Measurements from ENCODE around the gene NUBPL.

The NUBPL gene
- total RNA-seq: 8.7 to 12.6 (median 9.5) reads per million in 4 donors

DNA sequence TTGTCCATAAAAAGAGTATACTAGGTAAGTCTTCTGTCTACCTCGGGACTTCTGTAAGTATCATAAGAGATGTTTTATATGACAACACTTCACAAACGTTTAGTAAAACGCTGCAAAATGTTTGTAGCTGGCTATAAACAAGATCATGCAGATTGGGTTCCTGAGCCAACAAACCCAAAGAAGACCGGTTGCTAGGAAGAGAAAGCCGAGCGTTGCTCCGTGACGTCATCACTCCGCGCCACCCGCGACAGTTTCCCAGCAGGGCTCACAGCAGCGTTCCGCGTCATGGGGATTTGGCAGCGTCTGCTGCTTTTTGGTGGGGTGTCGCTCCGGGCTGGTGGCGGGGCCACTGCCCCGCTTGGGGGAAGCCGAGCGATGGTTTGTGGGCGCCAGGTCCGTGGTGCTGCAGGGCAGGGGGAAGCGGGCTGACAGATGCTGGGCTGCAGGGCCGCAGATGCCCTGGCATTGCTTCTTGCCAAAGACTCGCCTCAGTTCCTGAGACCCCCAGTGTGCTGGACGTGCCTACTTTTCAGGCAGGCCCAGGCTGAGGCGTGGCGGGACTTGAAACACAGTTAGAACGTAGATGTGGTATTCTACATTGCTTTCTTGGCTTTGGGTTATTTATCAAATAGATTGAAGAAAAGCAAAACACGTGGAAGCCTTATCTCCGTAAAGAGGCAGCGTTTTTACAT lies at the start of gene NUBPL:
Gene NUBPL, plus strand, starts transcription at position 250 of the 692 bp plus-strand sequence. Its CDS starts 36 bp downstream, at position 286.
- peak; percentile 92 to 97 (median 95) for DNase-seq

- DNase-seq: peak in 1 of 5 donors; percentile 7
These were observed 34.1 kb upstream of the NUBPL start for GRCh38 chr14:31527087-31527486.

DNA sequence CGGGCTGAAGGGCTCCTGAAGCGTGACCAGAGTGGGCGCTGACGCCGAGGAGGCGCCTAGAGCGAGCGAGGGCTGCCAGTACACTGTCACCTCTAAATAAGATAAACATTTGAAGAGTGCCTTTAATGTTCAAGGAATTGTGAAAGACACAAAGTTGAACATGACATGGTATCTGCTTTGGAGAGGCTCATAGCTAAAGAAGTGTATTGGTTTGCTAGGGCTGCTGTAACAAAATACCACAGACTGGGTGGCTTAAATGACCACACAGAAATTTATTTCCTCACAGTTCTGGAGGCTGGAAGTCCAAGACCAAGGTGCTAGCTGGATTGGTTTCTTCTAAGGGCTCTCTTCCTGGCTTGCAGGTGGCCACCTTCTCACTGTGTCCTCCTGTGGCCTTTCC lies 33.7 kb upstream of the NUBPL start:
- DNase-seq: no peak

DNA sequence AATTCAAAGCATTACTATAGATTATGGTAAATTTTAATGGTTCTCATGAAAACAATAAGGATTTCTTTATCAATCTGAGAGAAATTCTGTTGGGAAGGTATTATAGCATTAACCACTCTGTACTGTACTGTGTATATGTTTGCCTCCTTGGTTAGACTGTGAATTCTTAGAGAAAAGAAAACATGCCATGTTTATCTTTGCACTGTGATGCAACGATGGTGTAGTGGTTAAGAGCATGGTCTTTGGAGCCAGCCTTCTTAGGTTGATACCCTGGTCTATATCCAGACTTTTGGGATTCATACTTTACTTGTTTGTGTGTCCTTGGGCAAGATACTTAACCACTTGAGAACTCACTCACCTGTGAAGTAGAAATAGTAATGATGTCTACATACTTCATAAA lies 32.2 kb upstream of the NUBPL start:
- no peak for DNase-seq

DNA sequence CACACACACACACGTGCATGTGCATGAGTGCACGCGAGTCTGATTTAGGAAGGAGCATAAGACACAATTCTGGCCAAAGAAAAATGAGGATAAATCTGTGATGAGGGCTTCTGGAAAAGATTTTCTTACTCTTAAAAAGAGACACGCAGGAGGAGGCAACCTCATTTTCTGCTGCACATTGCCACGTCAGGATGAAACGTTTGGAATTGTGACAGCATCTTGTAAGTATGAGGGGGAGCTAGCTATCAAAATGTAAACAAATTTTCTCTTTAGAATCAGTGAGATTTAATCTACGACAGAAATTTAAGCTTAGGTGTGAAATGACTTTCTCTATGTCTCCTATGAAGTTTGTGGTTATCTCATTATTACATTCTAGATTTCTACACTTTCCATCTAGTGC lies 31.1 kb upstream of the NUBPL start:
- no peak for DNase-seq

GRCh38 chr14:31536201-31536960 lies 24.8 kb upstream of the NUBPL start:
- DNase-seq: no peak

DNA sequence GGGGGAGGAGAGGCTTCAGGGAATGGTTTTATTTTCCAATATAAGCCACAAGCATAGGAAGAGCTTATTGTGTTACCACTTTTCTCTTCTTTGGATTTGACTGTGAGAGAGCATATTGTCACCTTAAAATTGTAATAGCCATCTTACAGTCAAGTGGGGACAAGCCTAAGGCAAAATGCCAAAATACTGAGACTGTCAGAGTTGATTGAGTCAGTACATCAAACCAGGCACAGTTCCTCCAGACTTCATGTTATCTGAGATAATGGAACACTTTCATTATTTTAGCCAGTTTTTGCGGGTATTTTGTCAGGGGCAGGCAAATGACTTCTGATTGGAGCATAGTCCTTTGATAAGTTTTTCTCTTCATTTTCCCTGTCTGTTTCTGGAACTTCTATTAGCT lies 19.5 kb upstream of the NUBPL start:
- DNase-seq: no peak

GRCh38 chr14:31543969-31544799 lies 17.0 kb upstream of the NUBPL start:
- DNase-seq: no peak

DNA sequence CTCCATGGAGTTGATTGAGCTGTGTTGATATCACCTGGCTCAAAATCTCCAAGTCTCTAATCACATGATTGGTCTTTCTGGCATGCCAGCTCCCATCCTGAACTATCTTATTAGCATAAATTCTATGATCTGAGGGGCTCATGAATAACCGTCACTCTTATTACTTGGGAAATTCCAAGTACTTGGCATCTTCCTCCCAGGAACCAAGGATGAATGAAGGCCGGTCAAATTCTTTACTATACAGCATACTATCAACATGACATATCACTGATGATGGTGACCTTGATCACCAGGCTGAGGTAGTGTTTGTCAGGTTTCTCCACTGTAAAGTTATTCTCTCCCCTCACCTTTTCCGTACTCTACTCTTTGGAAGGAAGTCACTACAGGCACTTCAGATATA lies 16.4 kb upstream of the NUBPL start:
- no peak for DNase-seq

GRCh38 chr14:31545328-31545727 lies 15.9 kb upstream of the NUBPL start:
- no peak for DNase-seq

DNA sequence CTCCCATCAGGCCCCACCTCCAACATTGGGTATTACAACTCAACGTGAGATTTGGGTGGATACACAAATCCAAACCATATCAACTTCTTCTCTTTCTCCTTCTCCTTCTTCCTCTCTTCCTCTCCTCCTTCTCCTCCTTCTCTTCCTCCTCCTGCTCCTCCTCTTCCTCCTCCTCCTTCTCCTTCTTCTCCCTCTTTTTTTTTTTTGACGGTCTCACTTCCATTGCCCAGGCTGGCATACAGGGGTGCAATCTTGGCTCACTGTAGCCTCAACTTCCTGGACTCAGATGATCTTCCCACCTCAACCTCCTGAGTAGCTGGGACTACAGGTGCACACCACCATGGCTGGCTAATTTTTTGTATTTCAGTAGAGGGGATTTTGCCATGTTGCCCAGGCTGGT lies 11.4 kb upstream of the NUBPL start:
- no peak for DNase-seq

DNA sequence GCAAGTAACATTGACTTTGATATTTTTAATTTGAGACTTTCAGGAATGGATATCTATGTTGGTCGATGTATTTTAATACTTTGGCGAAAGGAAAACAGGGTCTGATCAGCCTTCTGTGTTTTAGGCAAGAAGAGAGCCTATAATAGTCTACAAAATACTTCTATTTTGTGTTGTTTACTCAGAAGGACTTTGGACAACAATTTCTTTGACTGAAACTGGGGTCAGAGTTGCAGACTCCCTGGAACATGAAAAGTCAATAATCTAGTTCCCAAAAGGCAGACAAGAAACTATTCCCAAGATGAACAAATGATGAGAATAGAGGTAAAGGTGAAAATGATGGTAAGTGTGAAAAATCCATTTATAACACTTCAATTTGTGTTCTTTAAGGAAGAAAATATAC lies 10.6 kb upstream of the NUBPL start:
- no peak for DNase-seq

GRCh38 chr14:31556191-31556590 lies 5.0 kb upstream of the NUBPL start:
- no peak for DNase-seq

- peak in 1 of 5 donors; percentile 9 for DNase-seq
These were observed 1.3 kb upstream of the NUBPL start for GRCh38 chr14:31559939-31560338.

DNA sequence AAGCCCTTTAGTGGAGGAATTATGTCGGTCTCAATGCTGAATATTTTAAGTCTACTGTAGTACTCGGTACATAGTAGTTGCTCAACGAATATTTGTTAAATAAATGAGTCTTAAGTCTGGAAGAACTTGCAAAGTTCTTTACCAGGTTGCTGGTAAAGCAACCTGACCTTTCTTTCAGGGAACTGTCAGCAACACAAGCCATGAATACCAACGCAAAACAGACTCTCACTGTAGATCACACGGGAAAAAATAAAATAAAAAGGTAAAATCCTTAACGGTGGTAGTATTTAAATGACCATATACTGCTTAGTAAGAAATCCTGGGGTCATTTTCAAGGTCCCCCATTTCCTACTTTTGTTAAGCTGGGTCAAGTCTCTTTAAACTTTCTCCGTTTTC lies 447 bp upstream of the NUBPL start:
- DNase-seq: no peak

- no peak for DNase-seq
These were observed 3.0 kb downstream of the NUBPL start for GRCh38 chr14:31564194-31564593.

GRCh38 chr14:31566456-31566855 lies 5.3 kb downstream of the NUBPL start:
- DNase-seq: no peak

- no peak for DNase-seq
These were observed 6.5 kb downstream of the NUBPL start for GRCh38 chr14:31567655-31568054.

DNA sequence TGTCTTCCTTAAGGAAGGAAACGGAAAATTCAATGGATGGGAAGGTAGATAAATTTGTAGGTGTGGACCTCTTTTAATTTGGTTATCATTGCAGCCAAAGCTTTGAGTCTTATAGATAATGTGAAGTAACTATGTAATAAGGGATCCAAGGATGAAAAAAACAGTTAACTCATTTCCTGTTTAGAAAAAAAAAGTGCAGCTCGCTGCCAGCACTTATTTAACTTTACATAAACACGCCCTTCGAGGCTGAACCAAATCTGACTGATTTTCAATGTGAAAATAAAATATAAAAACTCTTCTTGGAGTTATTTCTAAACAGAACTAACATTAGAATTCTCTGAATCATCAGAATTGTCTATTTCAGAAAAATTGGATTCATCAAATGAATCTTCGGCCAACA lies 7.0 kb downstream of the NUBPL start:
- DNase-seq: no peak

DNA sequence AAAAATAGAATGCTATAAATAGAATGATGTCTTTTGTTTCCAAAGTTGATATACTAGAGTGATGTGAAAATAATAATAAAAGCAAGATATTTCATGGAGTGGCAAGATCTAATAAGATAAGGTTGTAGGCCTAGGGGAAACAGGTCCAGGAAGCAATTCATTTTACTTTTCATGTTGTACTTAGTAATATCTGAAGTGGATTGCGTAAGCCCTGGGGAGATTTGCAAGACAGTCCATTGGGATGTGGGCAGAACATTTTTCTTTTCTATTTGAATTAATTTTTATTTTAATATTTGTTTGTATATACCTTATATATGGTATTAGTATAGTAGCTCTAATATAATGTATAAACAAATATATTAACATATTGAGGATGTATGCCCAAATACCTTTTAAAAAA lies 7.5 kb downstream of the NUBPL start:
- no peak for DNase-seq

GRCh38 chr14:31572955-31573354 lies 11.8 kb downstream of the NUBPL start:
- no peak for DNase-seq

GRCh38 chr14:31576949-31577348 lies 15.7 kb downstream of the NUBPL start:
- DNase-seq: no peak

GRCh38 chr14:31578266-31578665 lies 17.1 kb downstream of the NUBPL start:
- no peak for DNase-seq

Measured in T-helper 1 cell (primary cell).